HT1080 (cell line): ENCODE results near the gene ARNT2. TPM values are rescaled to one million over a fixed set of nuclear protein-coding genes. Genes with fewer than 3 reads are reported as not detected.

Experiments
- DNase-seq: peaks from one replicate; pipeline ENCODE4 v3.0.0-alpha.2; 2015; ENCODE audit warnings: low read depth
- total RNA-seq: library from RNA; depleted of rRNA; stranded (reverse); fragments of >200 nt; shearing (Covaris generic); gene quantifications from 2 replicates; pipeline ENCODE4 v1.2.3, GENCODE V29; 2014

The ARNT2 gene
- total RNA-seq, 1 experiment from 2014 or later: 3.7 TPM

DNA sequence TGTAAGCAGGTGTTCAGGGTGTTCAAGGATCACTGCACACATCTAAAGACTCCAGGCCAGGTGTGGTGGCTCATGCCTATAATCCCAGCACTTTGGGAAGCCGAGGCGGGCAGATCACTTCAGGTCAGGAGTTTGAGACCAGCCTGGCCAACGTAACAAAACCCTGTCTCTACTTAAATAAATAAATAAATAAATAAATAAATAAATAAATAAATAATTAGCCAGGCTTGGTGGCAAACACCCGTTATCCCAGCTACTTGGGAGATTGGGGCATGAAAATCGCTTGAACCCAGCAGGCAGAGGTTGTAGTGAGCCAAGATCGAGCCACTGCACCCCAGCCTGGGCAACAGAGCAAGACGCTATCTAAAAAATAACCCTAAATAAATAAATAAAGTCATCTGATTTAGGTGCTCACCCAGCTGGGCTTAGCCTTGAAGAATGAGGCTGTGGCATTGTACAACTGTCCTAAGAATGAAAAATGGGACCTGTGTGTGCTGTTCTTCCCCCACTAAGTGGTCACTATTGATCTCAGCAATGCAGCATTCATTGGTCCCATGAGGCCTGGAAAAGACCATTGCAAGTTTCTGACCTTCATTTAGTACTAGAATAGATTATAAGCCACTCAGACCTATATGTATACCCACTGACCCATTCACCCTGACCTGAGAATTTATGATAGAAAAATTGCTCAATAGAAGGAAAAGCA lies 208.1 kb downstream of the ARNT2 start:
- DNase-seq: no peak

DNA sequence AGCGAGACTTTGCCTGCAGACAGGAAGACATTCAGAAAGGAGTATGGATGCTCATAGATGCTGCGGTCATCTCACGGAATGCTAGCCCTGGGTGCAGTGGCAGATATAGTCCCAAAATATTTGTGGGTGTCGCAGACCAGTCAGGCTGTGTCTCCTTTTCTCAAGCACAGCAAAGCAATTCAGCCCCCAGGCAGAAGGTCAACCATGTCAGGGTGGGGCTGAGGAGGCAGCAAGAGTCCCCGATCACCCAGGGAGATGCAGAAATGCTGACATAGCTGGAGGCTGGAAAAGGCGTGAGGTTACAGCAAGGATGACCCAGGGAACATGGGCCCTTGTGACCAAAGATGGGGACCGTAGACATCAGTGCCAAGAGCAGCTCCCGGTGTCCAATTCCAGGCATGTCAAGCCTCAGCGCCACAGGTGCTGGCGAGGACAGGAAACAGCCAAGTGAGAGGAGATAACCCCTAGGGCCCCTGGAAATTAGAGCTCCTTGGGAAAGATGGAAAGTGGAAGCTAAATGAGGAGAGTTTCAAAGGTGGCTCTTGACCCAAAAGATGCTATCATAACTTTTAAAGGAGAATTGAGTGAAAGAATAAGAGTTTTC lies 209.7 kb downstream of the ARNT2 start:
- no peak for DNase-seq

DNA sequence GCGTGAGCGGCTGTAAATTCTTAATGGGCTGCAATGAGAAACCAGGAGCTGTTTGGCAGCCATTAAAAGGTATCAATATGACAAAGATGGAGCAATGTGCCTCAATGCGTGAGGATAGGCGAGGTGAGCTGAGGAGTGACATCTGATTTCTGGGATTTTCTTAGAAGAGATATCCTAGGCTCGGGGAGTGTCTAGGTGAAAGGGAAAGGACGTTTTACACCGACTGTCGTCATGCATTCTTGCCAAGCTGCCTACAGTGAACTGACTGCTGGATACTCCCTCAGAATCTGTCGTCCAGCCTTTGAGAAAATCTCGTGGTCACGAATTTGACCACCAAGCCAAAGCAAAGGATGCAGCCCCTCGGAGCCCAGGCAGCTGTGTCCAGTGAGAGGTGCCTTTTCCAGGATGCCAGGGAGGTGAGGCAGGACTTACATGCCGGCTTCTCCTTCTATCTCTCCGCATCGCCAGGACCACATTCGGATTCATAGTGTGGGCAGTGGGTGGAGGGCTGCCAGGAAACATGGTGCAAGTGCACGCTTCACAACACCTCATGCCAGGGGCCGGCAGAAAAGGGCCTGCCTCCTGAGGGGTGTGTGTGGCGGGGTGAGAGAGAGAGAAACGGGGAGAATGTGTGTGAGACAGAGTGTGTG lies 210.7 kb downstream of the ARNT2 start:
- DNase-seq: no peak

DNA sequence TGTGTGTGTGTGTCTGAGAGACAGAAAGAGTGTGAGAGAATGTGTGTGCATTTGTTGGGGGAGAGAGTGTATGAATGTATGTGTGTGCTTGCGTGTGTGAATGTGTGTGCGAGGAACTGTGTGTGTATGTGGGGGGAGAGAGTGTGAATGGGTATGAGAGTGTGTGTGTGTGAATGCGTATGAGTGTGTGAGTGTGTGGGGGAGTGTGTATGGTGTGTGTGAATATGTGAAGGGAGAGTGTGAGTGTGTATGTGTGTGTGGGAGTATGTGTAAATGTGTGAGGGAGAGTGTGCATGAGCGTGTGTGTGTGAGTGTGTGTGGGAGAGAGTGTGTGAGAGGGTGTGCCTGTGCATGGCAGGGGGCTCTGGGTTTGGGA lies 211.2 kb downstream of the ARNT2 start:
- no peak for DNase-seq

DNA sequence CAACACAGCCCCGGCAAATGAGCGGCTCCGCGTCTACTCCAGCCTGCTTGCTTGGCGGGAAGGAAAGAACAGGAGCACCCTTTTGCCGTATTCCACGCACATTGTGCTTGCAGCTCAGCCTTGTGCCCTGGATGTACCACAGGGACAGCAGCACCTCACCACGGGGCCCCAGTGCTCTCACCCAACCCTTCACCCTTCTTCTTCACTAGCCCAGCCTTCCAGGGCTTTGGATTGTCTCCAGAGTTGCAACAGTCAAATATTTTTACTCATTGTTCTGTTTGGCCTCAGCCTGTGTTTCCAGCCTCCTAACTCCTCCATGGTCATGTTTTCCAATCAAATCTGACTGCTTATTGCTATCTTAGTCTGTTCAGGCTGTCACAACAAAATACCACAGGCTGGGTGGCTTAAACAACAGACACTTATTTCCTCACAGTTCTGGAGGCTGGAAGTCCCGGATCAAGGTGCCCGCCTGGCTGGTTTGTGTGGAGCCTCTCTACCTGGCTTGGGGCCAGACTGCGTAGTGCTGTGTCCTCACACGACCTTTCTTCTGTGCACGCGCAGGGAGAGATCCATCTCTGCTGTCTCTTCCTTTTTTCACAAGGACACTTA lies 211.7 kb downstream of the ARNT2 start:
- no peak for DNase-seq

DNA sequence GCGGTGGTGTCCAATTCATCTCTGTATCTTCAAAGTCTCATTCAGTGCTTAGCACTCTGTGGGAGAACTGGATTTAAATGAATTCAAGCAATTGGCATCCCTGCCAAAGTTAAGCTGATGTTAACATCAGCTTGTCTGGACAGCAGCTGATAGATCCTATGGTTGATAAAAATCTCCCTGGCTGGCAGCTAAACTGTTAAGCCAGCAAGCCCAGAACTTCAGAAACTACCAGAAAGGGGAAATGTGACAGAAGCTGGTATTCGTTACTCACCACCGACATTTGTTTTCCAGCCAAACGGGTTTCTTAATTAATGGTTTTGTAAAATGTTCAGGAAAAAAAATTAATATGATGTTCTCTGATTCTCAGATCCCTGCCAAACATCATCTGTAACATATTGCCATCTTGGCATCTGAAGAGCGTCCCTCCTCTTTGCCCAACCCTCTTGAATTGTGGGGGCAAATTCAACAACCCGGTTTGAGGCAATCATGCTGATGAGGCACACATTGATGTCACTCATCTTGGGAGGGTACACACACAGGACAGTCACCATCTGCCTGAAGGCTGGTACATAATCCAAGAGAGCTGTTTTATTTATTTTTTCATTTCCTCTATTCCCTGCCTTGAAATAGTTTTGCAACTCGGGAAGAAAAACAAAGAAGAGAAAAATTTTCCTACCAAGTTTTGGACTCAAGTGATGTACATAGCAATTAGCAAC lies 214.7 kb downstream of the ARNT2 start:
- no peak for DNase-seq

DNA sequence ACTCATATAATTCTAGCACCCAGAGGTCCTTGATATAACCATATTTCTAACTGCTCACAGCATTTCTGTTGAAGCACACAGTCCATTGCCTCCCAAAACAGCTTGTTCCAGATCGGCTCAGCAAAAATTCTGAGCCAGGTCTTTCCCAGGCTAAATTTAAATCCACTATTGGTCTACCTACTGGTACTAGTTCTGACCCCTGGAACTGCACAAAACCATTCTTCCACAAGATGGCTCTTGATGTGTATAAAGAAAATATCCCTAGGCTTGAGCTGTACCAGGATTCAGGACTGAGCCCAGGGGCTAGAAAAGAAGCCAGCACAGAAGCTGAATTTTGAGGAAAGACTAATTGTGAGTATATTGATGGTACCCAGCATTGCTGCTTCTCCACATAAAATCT lies 215.5 kb downstream of the ARNT2 start:
- no peak for DNase-seq

DNA sequence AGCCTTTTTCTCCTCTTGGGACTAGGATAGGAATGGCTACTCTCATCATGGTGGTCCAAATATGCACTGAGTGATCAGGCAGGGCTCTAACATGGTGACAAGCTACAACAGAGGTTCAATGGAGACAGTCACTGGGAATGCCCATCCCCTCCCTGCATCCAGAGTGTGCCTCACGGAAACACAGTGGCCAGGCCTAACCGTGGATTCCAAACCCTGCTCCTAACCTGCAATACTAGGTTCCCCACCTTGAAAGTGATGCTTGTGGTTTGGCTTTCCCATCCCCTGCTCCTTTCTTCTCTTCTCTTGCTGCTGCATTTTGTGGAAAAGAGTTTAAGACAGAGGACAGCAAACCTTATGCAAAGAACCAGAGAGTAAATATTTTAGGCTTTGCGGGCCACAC lies 216.0 kb downstream of the ARNT2 start:
- no peak for DNase-seq

DNA sequence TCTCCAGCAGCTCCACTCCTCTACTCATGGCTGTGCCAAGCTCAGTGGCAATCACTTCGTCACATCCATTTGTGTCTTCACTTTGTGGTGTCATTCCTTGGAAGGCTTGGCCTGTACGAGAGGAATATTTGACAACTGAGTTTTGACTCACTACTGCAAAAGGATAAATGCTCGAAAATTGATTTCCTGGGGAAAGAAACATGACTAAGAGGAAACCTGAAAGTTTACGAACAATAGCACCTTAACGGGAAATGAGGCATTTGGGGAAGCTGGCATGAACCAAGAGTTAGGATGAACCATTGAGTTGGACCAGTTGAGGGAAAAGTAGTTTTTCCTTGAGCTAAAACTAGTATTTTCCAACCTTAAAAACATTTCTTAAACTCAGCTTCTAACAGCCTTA lies 216.7 kb downstream of the ARNT2 start:
- DNase-seq: peak; percentile 47

DNA sequence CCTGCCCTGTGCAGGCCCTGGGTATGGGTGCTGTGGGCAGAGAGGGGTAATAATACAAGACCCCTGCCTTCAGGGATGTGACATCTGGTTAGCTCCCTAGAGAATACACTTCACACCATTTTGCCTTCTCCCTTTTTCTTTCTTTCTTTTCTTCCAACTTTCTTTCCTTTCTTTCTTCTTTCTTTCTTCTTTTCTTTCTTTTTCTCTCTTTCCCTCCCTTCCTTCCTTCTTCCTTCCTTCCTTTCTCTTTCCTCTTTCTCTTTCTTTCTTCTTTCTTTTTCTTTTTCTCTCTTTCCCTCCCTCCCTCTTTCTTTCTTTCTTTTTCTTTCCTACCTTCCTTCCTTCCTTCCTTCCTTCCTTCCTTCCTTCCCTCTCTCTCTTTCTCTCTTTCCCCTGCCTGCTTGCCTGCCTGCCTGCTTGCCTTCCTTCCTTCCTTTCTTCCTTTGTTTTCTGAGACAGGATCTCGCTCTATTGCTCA lies 222.5 kb downstream of the ARNT2 start:
- DNase-seq: no peak

DNA sequence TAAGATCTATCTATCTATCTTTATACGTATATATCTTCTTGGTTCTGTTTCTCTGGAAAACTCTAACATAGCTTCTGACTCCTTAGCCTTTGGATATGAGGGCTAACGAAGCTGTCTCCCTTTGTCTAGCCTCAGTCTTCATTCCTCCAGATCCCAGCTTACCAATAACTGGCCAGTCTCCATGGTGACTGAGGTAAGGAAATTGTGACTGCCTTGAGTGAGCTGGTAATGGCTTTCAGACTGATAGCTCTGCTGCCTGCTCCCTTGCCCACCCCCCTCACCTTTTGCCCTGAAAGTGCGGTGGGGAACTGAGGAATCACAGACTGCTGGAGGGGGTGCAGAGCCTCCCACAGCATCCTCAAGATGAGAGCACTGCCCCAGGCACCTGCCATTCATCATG lies 225.2 kb downstream of the ARNT2 start:
- DNase-seq: no peak

DNA sequence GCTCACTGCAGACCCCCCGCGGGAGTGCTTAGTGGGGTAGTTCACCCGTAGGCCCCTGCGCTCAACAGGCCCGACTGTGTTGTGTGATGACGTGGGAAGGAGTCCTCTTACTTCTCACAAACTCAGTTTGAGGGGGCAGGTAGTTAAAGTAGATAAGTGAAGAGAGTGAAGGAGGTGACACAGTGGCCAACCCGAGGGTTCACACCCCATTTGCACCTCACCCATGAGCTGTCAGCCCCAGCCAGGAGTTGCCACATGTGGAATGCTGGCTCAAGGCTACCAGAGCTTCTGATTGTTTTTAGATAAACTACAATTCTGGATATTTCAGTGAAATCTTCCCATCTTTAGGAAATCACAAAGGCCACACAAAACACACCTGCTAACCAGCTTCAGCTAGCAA lies 226.8 kb downstream of the ARNT2 start:
- DNase-seq: no peak

DNA sequence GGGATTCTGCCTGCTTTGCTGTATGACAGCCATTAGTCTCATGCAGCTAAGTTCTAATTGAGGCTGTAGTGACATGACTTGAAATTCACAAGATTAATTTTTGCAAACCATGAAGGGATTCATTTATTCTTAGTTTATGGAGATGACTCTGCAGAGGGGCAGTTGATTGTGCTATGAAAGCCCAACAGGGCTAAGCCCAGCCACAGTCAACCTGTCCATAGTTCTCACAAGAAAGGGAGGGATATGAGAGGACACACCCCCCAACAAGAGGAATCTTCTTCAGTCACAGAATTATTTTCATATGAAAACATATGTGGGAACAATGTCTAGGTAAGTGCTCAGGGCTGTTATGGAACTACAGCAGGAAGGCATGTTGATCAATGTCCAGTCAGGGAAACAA lies 229.0 kb downstream of the ARNT2 start:
- DNase-seq: no peak

DNA sequence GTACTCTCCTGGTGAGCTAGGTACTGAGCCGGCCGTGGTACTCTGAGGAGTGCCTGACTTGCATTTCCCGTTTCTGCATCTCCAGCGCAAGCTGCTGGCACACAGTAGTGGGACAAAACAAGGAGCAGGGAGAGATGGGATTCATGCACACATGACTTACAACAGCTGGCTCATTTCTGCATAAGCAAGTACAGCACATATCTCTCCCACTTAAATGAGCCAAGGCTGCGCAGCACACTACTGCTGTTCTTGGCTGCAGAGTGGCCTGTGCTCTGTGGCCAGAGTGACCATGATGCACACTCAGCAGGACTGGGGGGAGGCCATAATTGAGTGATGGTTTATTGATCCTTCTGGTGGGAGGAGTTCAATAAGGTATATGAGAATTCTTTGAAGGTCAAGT lies 231.8 kb downstream of the ARNT2 start:
- no peak for DNase-seq

DNA sequence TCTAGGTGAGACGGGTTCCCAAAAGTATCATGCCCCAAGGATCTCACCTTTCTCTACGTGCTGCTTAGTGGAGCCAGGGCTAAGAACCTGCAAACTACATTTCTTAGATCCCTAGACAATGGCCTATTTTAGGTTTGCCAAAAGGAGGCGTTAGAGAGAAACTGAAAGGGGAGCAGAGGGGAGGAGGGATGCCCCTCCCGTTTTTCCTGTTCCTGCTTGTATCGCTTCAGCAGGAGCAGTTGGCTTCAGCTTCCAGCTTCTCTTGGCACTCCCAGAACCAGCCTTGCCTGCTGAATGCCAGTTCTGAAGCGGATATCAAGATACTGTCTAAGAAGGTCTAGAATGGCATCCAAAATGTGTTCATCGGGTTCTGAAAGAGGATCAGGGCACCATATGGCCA lies 232.5 kb downstream of the ARNT2 start:
- no peak for DNase-seq

DNA sequence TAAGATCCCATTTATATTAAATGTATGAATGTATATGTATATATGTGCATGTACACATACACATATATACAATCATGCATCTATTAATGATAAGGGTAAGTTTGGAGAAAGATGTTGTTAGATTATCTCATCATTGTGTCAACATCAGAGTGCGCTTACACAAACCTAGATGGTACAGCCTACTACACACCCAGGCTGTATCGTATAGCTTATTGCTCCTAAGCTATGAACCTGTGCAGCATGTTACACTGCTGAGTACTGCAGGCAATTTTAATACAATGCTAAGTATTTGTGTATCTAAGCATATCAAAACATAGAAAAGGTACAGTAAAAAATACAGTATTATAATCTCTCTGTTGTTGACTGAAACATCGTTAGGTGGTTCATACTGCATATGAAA lies 233.6 kb downstream of the ARNT2 start:
- DNase-seq: no peak

DNA sequence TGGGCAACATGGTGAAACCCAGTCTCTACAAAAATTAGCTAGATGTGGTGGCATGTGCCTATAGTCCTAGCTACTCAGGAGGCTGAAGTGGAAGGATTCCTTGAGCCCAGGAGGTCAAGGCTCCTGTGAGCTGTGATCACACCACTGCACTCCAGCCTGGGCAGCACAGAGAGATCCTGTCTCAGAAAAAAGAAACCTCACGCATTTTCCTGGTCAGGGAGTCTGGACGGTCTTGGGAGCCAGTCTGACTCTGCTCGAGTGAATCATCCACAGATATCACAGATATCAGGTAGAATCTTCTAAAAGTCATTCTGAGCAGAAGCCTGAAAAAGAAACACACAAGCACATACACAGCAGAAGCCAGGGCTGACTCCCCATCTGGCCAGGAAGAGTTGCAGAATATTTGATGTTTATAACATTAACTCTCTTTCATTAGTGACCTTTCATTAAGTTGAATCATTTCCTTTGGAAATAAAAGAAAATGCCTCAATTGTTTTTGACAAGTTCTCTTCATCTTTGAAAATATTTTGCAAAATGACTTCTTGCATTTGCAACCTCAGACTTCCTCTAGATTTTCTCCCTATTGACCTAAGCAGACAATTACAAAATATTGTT lies 234.5 kb downstream of the ARNT2 start:
- DNase-seq: no peak

DNA sequence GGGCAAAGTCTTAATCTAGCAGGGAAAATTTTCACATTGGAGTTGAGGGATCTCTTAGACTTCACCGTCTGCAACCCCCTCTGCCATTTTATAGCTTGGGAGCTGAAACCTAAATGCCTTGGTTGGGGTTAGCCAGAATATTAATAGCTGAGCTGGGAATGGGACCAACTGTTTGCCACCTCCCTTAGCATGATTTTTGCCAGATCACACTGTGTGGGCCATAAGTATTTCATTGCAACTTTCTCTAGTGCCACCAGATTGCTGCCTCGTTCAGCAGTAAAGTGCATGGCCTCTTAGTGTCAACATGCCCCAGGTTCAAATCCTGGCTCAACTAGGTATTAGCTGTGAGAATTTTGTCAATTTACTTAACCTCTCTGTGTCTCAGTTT lies 235.0 kb downstream of the ARNT2 start:
- no peak for DNase-seq

DNA sequence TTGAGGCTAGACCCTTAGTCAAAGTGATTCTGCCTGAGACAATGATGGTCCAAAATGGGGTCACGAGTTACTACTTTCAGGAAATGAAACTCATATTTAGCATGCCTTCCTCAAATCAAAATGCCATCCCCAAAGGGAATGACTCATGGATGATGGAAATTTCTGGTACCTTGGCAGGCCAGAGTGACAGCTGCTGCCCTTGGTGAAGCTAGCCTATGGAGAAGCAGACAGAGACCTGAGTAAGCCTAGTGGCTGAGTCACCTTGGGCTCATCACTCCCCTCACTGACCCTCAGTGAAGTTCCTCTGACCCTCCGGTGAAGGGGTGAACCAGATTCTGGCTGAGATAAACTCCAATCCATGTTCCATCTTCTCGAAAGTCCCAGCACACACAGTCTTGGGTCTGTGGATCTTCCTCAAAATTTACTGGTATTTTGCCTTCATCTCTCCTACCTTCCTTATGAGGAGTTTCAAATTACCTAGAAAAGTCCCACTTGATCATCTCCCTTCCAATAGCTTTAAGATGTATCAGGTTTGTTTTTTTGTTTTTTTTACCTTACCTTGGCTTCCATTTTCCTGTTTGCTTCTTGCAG lies 236.4 kb downstream of the ARNT2 start:
- DNase-seq: peak; percentile 34

DNA sequence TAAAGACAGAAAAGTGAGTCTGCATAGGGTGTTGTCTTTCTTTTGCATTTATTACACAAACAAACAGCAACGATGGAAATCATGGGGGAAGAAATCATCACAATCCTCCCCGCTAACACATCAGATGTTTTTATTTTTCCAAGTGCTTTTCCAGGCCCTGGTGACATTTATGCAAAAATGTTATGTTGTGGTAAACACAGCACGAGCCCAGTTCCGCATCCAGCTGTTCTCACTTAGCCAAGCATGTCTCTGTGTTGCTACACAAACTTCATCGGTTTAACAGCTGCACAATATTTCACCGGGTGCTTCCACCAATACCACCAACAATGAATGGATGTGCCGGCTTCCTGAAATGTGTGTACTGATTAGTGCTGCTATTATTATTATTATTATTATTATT lies 237.2 kb downstream of the ARNT2 start:
- DNase-seq: no peak

DNA sequence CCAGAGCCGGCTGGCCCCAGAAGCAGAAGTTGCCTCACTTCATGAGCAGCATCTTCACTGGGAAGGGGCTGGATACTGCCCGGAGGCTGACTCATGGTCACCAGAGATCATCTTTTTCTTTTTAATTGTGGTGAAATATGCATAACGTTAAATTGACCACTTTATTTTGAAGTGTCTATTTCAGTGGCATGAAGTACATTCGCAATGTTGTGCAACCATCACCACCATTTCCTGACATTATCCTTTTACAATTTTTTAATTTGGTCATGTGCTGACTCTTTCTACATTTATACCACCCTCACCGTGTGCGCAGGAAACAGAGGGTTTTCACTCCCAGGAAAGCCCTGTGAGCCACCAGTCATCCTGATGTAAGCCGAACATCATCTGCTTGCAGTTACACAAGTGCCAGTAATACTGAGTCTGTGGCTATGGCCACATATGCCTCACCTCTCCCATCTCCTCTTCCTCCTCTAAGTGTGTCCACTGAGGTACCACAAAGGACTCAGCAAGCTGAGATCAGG lies 239.3 kb downstream of the ARNT2 start:
- DNase-seq: peak; percentile 35
